Measurements from ENCODE around the gene HPCAL4. TPM values are rescaled to one million over a fixed set of nuclear protein-coding genes. Genes with fewer than 3 reads are reported as not detected.
A peak's percentile ranks its signal among the peaks of the same experiment; 100 is the strongest.

The HPCAL4 gene
- total RNA-seq, 1 donor from 2014 or later: 0.20 TPM

GRCh38 chr1:39694026-39694425, 2.8 kb upstream of the HPCAL4 start:
- H3K27ac Mint-ChIP-seq (ENCODE audit: unreplicated experiment): no peak overlapping the region
- DNase-seq (ENCODE audit: low read depth): no peak
- no peak overlapping the region for H2AFZ ChIP-seq (ENCODE audit: low read depth, low read length)
- peaks cover 79% of the 10 kb centered on the region for H3K27me3 ChIP-seq (ENCODE audit: insufficient read depth, low read length)
- FAIRE-seq: no peak
- H3K4me3 Mint-ChIP-seq (ENCODE audit: unreplicated experiment): no peak overlapping the region
- TF ChIP-seq, protein P1, sequence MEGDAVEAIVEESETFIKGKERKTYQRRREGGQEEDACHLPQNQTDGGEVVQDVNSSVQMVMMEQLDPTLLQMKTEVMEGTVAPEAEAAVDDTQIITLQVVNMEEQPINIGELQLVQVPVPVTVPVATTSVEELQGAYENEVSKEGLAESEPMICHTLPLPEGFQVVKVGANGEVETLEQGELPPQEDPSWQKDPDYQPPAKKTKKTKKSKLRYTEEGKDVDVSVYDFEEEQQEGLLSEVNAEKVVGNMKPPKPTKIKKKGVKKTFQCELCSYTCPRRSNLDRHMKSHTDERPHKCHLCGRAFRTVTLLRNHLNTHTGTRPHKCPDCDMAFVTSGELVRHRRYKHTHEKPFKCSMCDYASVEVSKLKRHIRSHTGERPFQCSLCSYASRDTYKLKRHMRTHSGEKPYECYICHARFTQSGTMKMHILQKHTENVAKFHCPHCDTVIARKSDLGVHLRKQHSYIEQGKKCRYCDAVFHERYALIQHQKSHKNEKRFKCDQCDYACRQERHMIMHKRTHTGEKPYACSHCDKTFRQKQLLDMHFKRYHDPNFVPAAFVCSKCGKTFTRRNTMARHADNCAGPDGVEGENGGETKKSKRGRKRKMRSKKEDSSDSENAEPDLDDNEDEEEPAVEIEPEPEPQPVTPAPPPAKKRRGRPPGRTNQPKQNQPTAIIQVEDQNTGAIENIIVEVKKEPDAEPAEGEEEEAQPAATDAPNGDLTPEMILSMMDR (IDR thresholded peaks at IDR 0.05; ENCODE audit: insufficient read depth, low read depth, low read length): no peak
- TF ChIP-seq EZH2 (IDR thresholded peaks at IDR 0.05; ENCODE audit: insufficient read depth, low read length): no peak
- H3K27me3 Mint-ChIP-seq (ENCODE audit: low read depth, unreplicated experiment): peaks cover 70% of the 10 kb centered on the region
- H3K4me1 ChIP-seq (ENCODE audit: insufficient read depth, low read length): peaks cover 4% of the 10 kb centered on the region
- H3K27ac ChIP-seq (ENCODE audit: low read depth, low read length): no peak overlapping the region
- no peak overlapping the region for H3K4me3 ChIP-seq (ENCODE audit: insufficient read depth, low read depth, low read length)
- H3K4me1 Mint-ChIP-seq (ENCODE audit: low read depth, unreplicated experiment): peaks cover 7% of the 10 kb centered on the region
- H3K36me3 ChIP-seq (ENCODE audit: insufficient read depth, low read length): no peaks in the 10 kb centered on the region
- H3K9ac ChIP-seq (ENCODE audit: low read length): no peak overlapping the region
- no peaks in the 10 kb centered on the region for H3K9me3 ChIP-seq (ENCODE audit: insufficient read depth, low read depth, low read length)
- peaks cover 2% of the 10 kb centered on the region for H3K9me3 Mint-ChIP-seq (ENCODE audit: unreplicated experiment)
- H3K36me3 Mint-ChIP-seq (ENCODE audit: low read depth, unreplicated experiment): no peaks in the 10 kb centered on the region
- no peaks in the 10 kb centered on the region for H3K79me2 ChIP-seq (ENCODE audit: insufficient read depth, low read length)
- H3K4me2 ChIP-seq (ENCODE audit: low read length): no peak overlapping the region
- H4K20me1 ChIP-seq (ENCODE audit: insufficient read depth, low read length): peaks cover 4% of the 10 kb centered on the region

GRCh38 chr1:39692152-39693074, 1.2 kb upstream of the HPCAL4 start:
- no peaks in the 10 kb centered on the region for H3K36me3 Mint-ChIP-seq (ENCODE audit: low read depth, unreplicated experiment)
- Histone ChIP-seq H3K36me3 (ENCODE audit: insufficient read depth, low read length) (no peaks in the 10 kb centered on the region), H3K9ac (ENCODE audit: low read length) (no peak overlapping the region), H3K79me2 (ENCODE audit: insufficient read depth, low read length) (no peaks in the 10 kb centered on the region), H3K9me3 (ENCODE audit: insufficient read depth, low read depth, low read length) (no peaks in the 10 kb centered on the region), H2AFZ (ENCODE audit: low read depth, low read length) (no peak overlapping the region), H3K4me1 (ENCODE audit: insufficient read depth, low read length) (peaks cover 4% of the 10 kb centered on the region), H3K4me3 (ENCODE audit: insufficient read depth, low read depth, low read length) (peak overlapping the region; percentile 10), H3K4me2 (ENCODE audit: low read length) (peak overlapping the region; percentile 80), H3K27me3 (ENCODE audit: insufficient read depth, low read length) (peaks cover 86% of the 10 kb centered on the region), H3K27ac (ENCODE audit: low read depth, low read length) (no peak overlapping the region), H4K20me1 (ENCODE audit: insufficient read depth, low read length) (peaks cover 4% of the 10 kb centered on the region)
- H3K4me3 Mint-ChIP-seq (ENCODE audit: unreplicated experiment): no peak overlapping the region
- peaks cover 71% of the 10 kb centered on the region for H3K27me3 Mint-ChIP-seq (ENCODE audit: low read depth, unreplicated experiment)
- H3K27ac Mint-ChIP-seq (ENCODE audit: unreplicated experiment): no peak overlapping the region
- peaks cover 2% of the 10 kb centered on the region for H3K9me3 Mint-ChIP-seq (ENCODE audit: unreplicated experiment)
- no peak for DNase-seq (ENCODE audit: low read depth)
- H3K4me1 Mint-ChIP-seq (ENCODE audit: low read depth, unreplicated experiment): peaks cover 14% of the 10 kb centered on the region
- no peak for FAIRE-seq
- TF ChIP-seq EZH2 (IDR thresholded peaks at IDR 0.05; ENCODE audit: insufficient read depth, low read length): peak; percentile 94
- TF ChIP-seq, protein P1 (IDR thresholded peaks at IDR 0.05; ENCODE audit: insufficient read depth, low read depth, low read length): no peak

All from astrocyte (in vitro differentiated cells and primary cell).